A673 (cell line): ENCODE results near the gene TGM3.

Source experiments
- CTCF ChIP-seq: fragments of 300-800, 200-600 bp; sonication (generic); conservative IDR thresholded peaks from 2 replicates; pipeline ENCODE4 v1.5.1; 2017; ENCODE audit warnings: low read depth, mild to moderate bottlenecking, antibody characterized with exemption, low read length, moderate library complexity, mixed read lengths
- EZH2 ChIP-seq: fragments of 200-600 bp; sonication (generic); IDR thresholded peaks from 2 replicates; pipeline ENCODE4 v1.6.1; 2017; ENCODE audit warnings: borderline replicate concordance, low read depth, mild to moderate bottlenecking, mixed read lengths, antibody characterized with exemption, low read length; ENCODE audit not compliant: poor library complexity, severe bottlenecking

DNA sequence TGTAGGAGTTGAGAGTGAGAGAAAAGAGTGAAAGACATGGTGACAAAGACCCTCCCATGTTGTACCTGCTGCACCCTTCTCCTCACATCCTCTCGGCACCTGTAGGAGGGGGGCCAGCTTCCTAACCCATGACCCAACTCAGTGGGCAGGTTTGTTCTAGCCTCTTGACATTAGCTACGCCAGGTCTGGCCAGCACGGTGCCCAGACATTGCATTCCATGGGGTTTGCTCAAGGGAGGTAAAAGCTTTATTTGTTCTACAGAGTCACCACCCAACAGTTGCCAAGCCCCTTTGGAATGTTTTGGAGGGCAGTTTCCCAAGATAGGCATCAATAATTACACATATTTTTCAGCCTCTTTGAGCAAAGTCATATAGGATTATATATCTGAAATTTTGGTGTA is 62.2 kb downstream of the TGM3 start:
- no peak for TF ChIP-seq CTCF
- no peak for TF ChIP-seq EZH2
